GM12878 (cell line): Measurements from ENCODE around the gene TLR10. TPM values are rescaled to one million over a fixed set of nuclear protein-coding genes. Genes with fewer than 3 reads are reported as not detected.

ENCODE experiments used
- ATAC-seq: fragments of 200-7000 bp; cut with Tn5 transposase; 3 replicates; pipeline ENCODE4 v1.9.1; 2020; ENCODE audit warnings: mild to moderate bottlenecking, moderate library complexity
- BruUV-seq: library from RNA; stranded (reverse); fragments of 400-500 nt; replicated peaks from 2 replicates; lab custom pipeline; 2021; lab: Mats Ljungman, UMichigan
- CTCF ChIA-PET: fragments of 300-600 bp; sonication (Branson Sonifier 250); formaldehyde crosslinking; extraction: SDS; loops from one replicate; lab custom pipeline; 2021; ENCODE audit warnings: inconsistent platforms; lab: Yijun Ruan, JAX
- POLR2A ChIA-PET: fragments of 350-600 bp; formaldehyde crosslinking; extraction: SDS; loops from one replicate; lab custom pipeline; 2021; ENCODE audit warnings: inconsistent platforms; lab: Charles Lee
- RAD21 ChIA-PET: fragments of 300-600 bp; sonication (Branson Sonifier 250); formaldehyde crosslinking; loops from one replicate; lab custom pipeline; 2023; ENCODE audit warnings: antibody characterized with exemption; ENCODE audit not compliant: unreplicated experiment; lab: Charles Lee
- SMC1A ChIA-PET: fragments of 300-600 bp; sonication (Branson Sonifier 250); formaldehyde crosslinking; loops from one replicate; lab custom pipeline; 2023; ENCODE audit not compliant: unreplicated experiment, uncharacterized antibody; lab: Charles Lee
- DNase-seq: peaks from one replicate; pipeline ENCODE4 v3.0.0-alpha.2; 2011; ENCODE audit warnings: low read depth, low spot score
- FAIRE-seq: peaks from 3 replicates; lab custom pipeline; 2011; peaks lifted over from hg19 to GRCh38; lab: Jason Lieb, UNC
- H2AFZ ChIP-seq: 2 replicates; pipeline ENCODE4 v1.6.0; 2011; ENCODE audit warnings: low read depth, low read length, control low read depth; ENCODE audit not compliant: control insufficient read depth
- H3K27ac ChIP-seq: 2 replicates; pipeline ENCODE4 v1.5.1; 2011; ENCODE audit warnings: control low read depth; ENCODE audit not compliant: control insufficient read depth, insufficient read depth
- H3K27me3 ChIP-seq, 2 experiments: replicated peaks in 1 of 2; 2 replicates each; pipeline versions ENCODE4 v1.6.0 to v1.6.1; 2011; ENCODE audit warnings: low read length in 1 of 2; ENCODE audit not compliant: control insufficient read depth in 2 of 2, insufficient read depth in 2 of 2
- H3K36me3 ChIP-seq, 2 experiments: 2 replicates each; pipeline ENCODE4 v1.5.1; 2011; ENCODE audit warnings: low read length in 1 of 2; ENCODE audit not compliant: control insufficient read depth in 2 of 2, insufficient read depth in 2 of 2
- H3K4me1 ChIP-seq: 2 replicates; pipeline ENCODE4 v1.6.1; 2011; ENCODE audit warnings: mild to moderate bottlenecking, low read length, moderate library complexity, mixed read lengths; ENCODE audit not compliant: control insufficient read depth, insufficient read depth
- H3K4me2 ChIP-seq: 2 replicates; pipeline ENCODE4 v1.6.0; 2011; ENCODE audit warnings: control low read depth; ENCODE audit not compliant: control insufficient read depth, insufficient read depth
- H3K4me3 ChIP-seq: fragments of 200-600 bp; sonication (generic); 2 replicates; pipeline ENCODE4 v1.5.1; 2016
- H3K79me2 ChIP-seq: 2 replicates; pipeline ENCODE4 v1.6.0; 2011; ENCODE audit warnings: low read length; ENCODE audit not compliant: control insufficient read depth, insufficient read depth
- H3K9ac ChIP-seq: 2 replicates; pipeline ENCODE4 v1.8.0; 2011; ENCODE audit warnings: low read length, control low read depth, mixed read lengths; ENCODE audit not compliant: control insufficient read depth, insufficient read depth
- H3K9me3 ChIP-seq: replicated peaks from 3 replicates; pipeline ENCODE4 v1.5.1; 2011; ENCODE audit warnings: mild to moderate bottlenecking, low read length; ENCODE audit not compliant: control insufficient read depth, insufficient read depth
- H4K20me1 ChIP-seq: 2 replicates; pipeline ENCODE4 v1.6.0; 2011; ENCODE audit not compliant: control insufficient read depth, insufficient read depth
- ATF2 ChIP-seq: IDR thresholded peaks from 2 replicates; pipeline ENCODE4 v1.6.1; 2012; ENCODE audit warnings: low read length, inconsistent platforms
- BMI1 ChIP-seq: fragments of 450-650 bp; IDR thresholded peaks from 2 replicates; pipeline ENCODE4 v1.6.1; 2016; ENCODE audit warnings: mild to moderate bottlenecking, moderate library complexity, borderline replicate concordance
- CREM ChIP-seq: IDR thresholded peaks from 2 replicates; pipeline ENCODE4 v1.6.1; 2014; ENCODE audit warnings: antibody characterized with exemption, low read depth
- EZH2 ChIP-seq: IDR thresholded peaks from 2 replicates; pipeline ENCODE4 v1.6.1; 2012; ENCODE audit warnings: low read depth, mild to moderate bottlenecking, control low read depth, inconsistent platforms, low read length, borderline replicate concordance; ENCODE audit not compliant: control insufficient read depth
- FOXM1 ChIP-seq: IDR thresholded peaks from 2 replicates; pipeline ENCODE4 v1.6.1; 2012; ENCODE audit warnings: low read depth, mild to moderate bottlenecking, inconsistent platforms, low read length, moderate library complexity
- HDGF ChIP-seq: fragments of 450-650 bp; IDR thresholded peaks from 2 replicates; pipeline ENCODE4 v1.6.1; 2016; ENCODE audit warnings: antibody characterized with exemption
- PAX5 ChIP-seq: IDR thresholded peaks from 2 replicates; pipeline ENCODE4 v1.6.1; 2011; ENCODE audit warnings: low read depth, low read length, borderline replicate concordance
- SREBF1 ChIP-seq: IDR thresholded peaks from 2 replicates; pipeline ENCODE4 v1.6.1; 2012; ENCODE audit warnings: mild to moderate bottlenecking, low read length
- YBX1 ChIP-seq: fragments of 450-650 bp; IDR thresholded peaks from 2 replicates; pipeline ENCODE4 v1.6.1; 2016; ENCODE audit warnings: antibody characterized with exemption
- WGBS: methylation state at CpG from one replicate; pipeline ENCODE4 v1.1.6; 2016; ENCODE audit warnings: low lambda C conversion rate; ENCODE audit not compliant: insufficient replicate concordance, insufficient coverage; ENCODE audit errors: missing lambda C conversion rate; 5-methylcytosine and 5-hydroxymethylcytosine counted together
- in situ Hi-C: fragments of 300-500 bp; cut with MboI; formaldehyde crosslinking; loops from 9 replicates; pipeline ENCODE4 v1.14.3; 2018; ENCODE audit warnings: mixed read lengths
- intact Hi-C: fragments of 100-400 bp; cut with micrococcal nuclease; formaldehyde crosslinking; loops from one replicate; pipeline ENCODE4 v1.14.2; 2022; ENCODE audit not compliant: unreplicated experiment
- polyA plus RNA-seq, 11 experiments: library from polyadenylated mRNA; depleted of rRNA in 4 of 11; unstranded in 6 of 11; stranded (reverse) in 5 of 11; fragments of >200 nt; fragmentation: Nextera tagmentation in 4 of 11; fragmentation: Illumina TruSeq in 1 of 11; extraction: Ambion mirVana in 4 of 11; extraction: Trizol in 1 of 11; gene quantifications; 1 replicate in 1 of 11; 2 replicates in 10 of 11; pipeline versions ENCODE4 v1.2.1 to v1.2.3, GENCODE V29; 2011 to 2016; ENCODE audit warnings: inconsistent platforms in 2 of 11, missing spikeins in 2 of 11, low read depth in 1 of 11
- total RNA-seq, 4 experiments: library from RNA; depleted of rRNA in 3 of 4; stranded (reverse); fragments of >200 nt in 3 of 4; fragmentation: Illumina TruSeq in 1 of 4; extraction: Trizol in 1 of 4; gene quantifications; 2 replicates each; pipeline versions ENCODE4 v1.2.1 to v1.2.3, GENCODE V29; 2013 to 2021

The TLR10 gene
- total and polyA plus RNA-seq, 10 of the 15 experiments (the other 5 are each of a cell fraction or from before 2014, with no cell fraction given), result 31.5 to 149 (median 64.9) TPM

GRCh38 chr4:38733663-38734062 lies 49.1 kb downstream of the TLR10 start:
- ATAC-seq (no peak), FAIRE-seq (no peak), DNase-seq (no peak)
- BruUV-seq, result no TSS peak
- ChIA-PET SMC1A (interaction anchor here (1.2 kb wide), 1 partner anchor 49 kb away, joined by 4 read pairs; the partner anchor contains the start of gene TLR10), RAD21 (interaction anchor here (1.0 kb wide), 1 partner anchor 554 kb away, joined by 3 read pairs; no protein-coding TSS in a partner anchor), POLR2A (no interaction called here), CTCF (interaction anchor here (1.1 to 2.6 kb wide), 4 partner anchors 48 to 665 kb away, joined by 3 to 9 read pairs (median 4); no protein-coding TSS in a partner anchor)
- Histone ChIP-seq H3K79me2 (no peaks in the 10 kb centered on the region), H3K4me1 (peaks cover 16% of the 10 kb centered on the region), H3K4me2 (no peak overlapping the region), H3K36me3 (no peaks in the 10 kb centered on the region), H4K20me1 (no peaks in the 10 kb centered on the region), H3K4me3 (no peak overlapping the region), H2AFZ (no peak overlapping the region), H3K27ac (no peak overlapping the region), H3K27me3 (no peaks in the 10 kb centered on the region; a peak in 1 of 4 replicates), H3K9ac (no peak overlapping the region), H3K9me3 (peaks cover 6% of the 10 kb centered on the region; the same call in 2 of the 3 replicates)
- intact Hi-C loops (loop anchor here (5.0 kb wide), 2 partner anchors 231 to 656 kb away; no protein-coding TSS in a partner anchor), in situ Hi-C loops (loop anchor here (5.0 kb wide), 2 partner anchors 551 to 661 kb away; no protein-coding TSS in a partner anchor)
- 50% methylated on average over 2 of the region's 2 CpGs for WGBS
- TF ChIP-seq SREBF1, result no peak
- no peak for TF ChIP-seq EZH2
- 0 out of 2 replicates have a peak, but pooled peaks have one; percentile 29 for TF ChIP-seq HDGF
- TF ChIP-seq BMI1, result no peak
- TF ChIP-seq FOXM1, result no peak
- no peak for TF ChIP-seq PAX5
- 0 out of 2 replicates have a peak, but pooled peaks have one; percentile 55 for TF ChIP-seq YBX1
- TF ChIP-seq CREM, result no peak
- no peak for TF ChIP-seq ATF2
- TF ChIP-seq, all 136 proteins: peak for 2
